CD4-positive, CD25-positive, alpha-beta regulatory T cell (primary cell): ENCODE results near the gene STOM. TPM values are rescaled to one million over a fixed set of nuclear protein-coding genes. Genes with fewer than 3 reads are reported as not detected.
A peak's percentile ranks its signal among the peaks of the same experiment; 100 is the strongest.
"Not testable (repeated sequence)": the region's sequence is repeated elsewhere in the genome, so short reads cannot be mapped to it uniquely, and the experiment has no call there.

Experiments
- ATAC-seq, 2 donors: fragments of 150-1000 bp; cut with Tn5 transposase; one replicate each; pipeline ENCODE4 v1.10.0; 2021; ENCODE audit warnings: low read depth in 2 of 2, moderate number of reproducible peaks in 2 of 2, moderate library complexity in 1 of 2
- DNase-seq, 3 donors: peaks; one replicate each; pipeline versions ENCODE4 v3.0.0 to v3.0.0-alpha.2; 2012 to 2022; ENCODE audit warnings: mixed read lengths in 1 of 3
- H3K27ac ChIP-seq: one replicate; pipeline ENCODE4 v1.7.0; 2013; ENCODE audit warnings: mild to moderate bottlenecking, low read length; ENCODE audit not compliant: insufficient read depth, poor library complexity, severe bottlenecking
- H3K27me3 ChIP-seq: one replicate; pipeline ENCODE4 v1.7.0; 2013; ENCODE audit warnings: low read length; ENCODE audit not compliant: control insufficient read depth, insufficient read depth
- H3K36me3 ChIP-seq: one replicate; pipeline ENCODE4 v1.7.0; 2013; ENCODE audit warnings: mild to moderate bottlenecking, low read length, moderate library complexity; ENCODE audit not compliant: control insufficient read depth, insufficient read depth
- H3K4me1 ChIP-seq: 2 replicates; pipeline ENCODE4 v1.7.0; 2013; ENCODE audit warnings: mild to moderate bottlenecking, low read length; ENCODE audit not compliant: insufficient read depth, control insufficient read depth, poor library complexity, severe bottlenecking
- H3K4me3 ChIP-seq: one replicate; pipeline ENCODE4 v1.7.0; 2013; ENCODE audit warnings: low read depth, mild to moderate bottlenecking, low read length, moderate library complexity
- H3K9me3 ChIP-seq, 2 experiments: 1 replicate in 1 of 2; 2 replicates in 1 of 2; pipeline ENCODE4 v1.7.0; 2013; ENCODE audit warnings: low read length in 2 of 2, mild to moderate bottlenecking in 1 of 2, moderate library complexity in 1 of 2; ENCODE audit not compliant: control insufficient read depth in 2 of 2
- H3K27ac Mint-ChIP-seq, 3 donors: one replicate each; pipeline ENCODE4 v1.8.0; 2020 to 2022; ENCODE audit warnings: mild to moderate bottlenecking in 3 of 3, mixed read lengths in 3 of 3, moderate library complexity in 2 of 3
- H3K27me3 Mint-ChIP-seq: one replicate; pipeline ENCODE4 v1.8.0; 2022; ENCODE audit warnings: mild to moderate bottlenecking, mixed read lengths
- H3K36me3 Mint-ChIP-seq: one replicate; pipeline ENCODE4 v1.8.0; 2020; ENCODE audit warnings: mixed read lengths
- H3K4me1 Mint-ChIP-seq, 4 donors: one replicate each; pipeline ENCODE4 v1.8.0; 2020 to 2022; ENCODE audit warnings: mixed read lengths in 4 of 4, mild to moderate bottlenecking in 1 of 4
- H3K4me3 Mint-ChIP-seq, 4 donors: one replicate each; pipeline ENCODE4 v1.8.0; 2020 to 2022; ENCODE audit warnings: mild to moderate bottlenecking in 4 of 4, mixed read lengths in 4 of 4, moderate library complexity in 3 of 4
- H3K9me3 Mint-ChIP-seq, 7 donors: one replicate each; pipeline ENCODE4 v1.8.0; 2020 to 2022; ENCODE audit warnings: mixed read lengths in 7 of 7, mild to moderate bottlenecking in 3 of 7, moderate library complexity in 2 of 7
- polyA plus RNA-seq, 4 donors: library from polyadenylated mRNA; unstranded; fragments of 300-500 nt; fragmentation: Illumina TruSeq; gene quantifications; one replicate each; pipeline ENCODE4 v1.2.3, GENCODE V29; 2021
- total RNA-seq: library from RNA; stranded (reverse); gene quantifications from one replicate; pipeline ENCODE4 v1.2.3, GENCODE V29; 2022

Gene STOM
- total and polyA plus RNA-seq, 5 donors from 2014 or later = 22.3 to 29.9 (median 24.1) TPM

- not testable (repeated sequence) for H3K9me3 ChIP-seq, ATAC-seq, H3K36me3 ChIP-seq, DNase-seq, H3K4me3 Mint-ChIP-seq, H3K4me1 ChIP-seq, H3K27ac ChIP-seq, H3K9me3 Mint-ChIP-seq, H3K4me3 ChIP-seq, H3K27ac Mint-ChIP-seq, H3K36me3 Mint-ChIP-seq, H3K27me3 ChIP-seq, H3K4me1 Mint-ChIP-seq
- peaks cover 21% of the 10 kb centered on the region for H3K27me3 Mint-ChIP-seq
These were observed 27.2 kb upstream of the STOM start for GRCh38 chr9:121397277-121397676.

GRCh38 chr9:121395558-121395957, 25.5 kb upstream of the STOM start:
- H3K27ac ChIP-seq = no peak overlapping the region
- no peaks in the 10 kb centered on the region for H3K36me3 ChIP-seq
- peaks cover 0 to 8% (median 7%) of the 10 kb centered on the region in 4 donors for H3K4me1 Mint-ChIP-seq
- no peak overlapping the region for H3K4me3 ChIP-seq
- H3K27ac Mint-ChIP-seq = peak overlapping the region in 1 of 3 donors; percentile 1
- ATAC-seq = no peak
- H3K27me3 Mint-ChIP-seq = peaks cover 21% of the 10 kb centered on the region
- no peak overlapping the region for H3K4me3 Mint-ChIP-seq
- no peaks in the 10 kb centered on the region for H3K9me3 Mint-ChIP-seq
- DNase-seq = no peak
- H3K4me1 ChIP-seq = no peaks in the 10 kb centered on the region
- H3K9me3 ChIP-seq = no peaks in the 10 kb centered on the region
- H3K27me3 ChIP-seq = no peaks in the 10 kb centered on the region
- H3K36me3 Mint-ChIP-seq = no peaks in the 10 kb centered on the region

GRCh38 chr9:121394292-121394691, 24.2 kb upstream of the STOM start:
- Histone ChIP-seq H3K4me3 (no peak overlapping the region), H3K9me3 (no peaks in the 10 kb centered on the region), H3K4me1 (no peaks in the 10 kb centered on the region), H3K27ac (no peak overlapping the region), H3K27me3 (no peaks in the 10 kb centered on the region), H3K36me3 (no peaks in the 10 kb centered on the region)
- Mint-ChIP-seq H3K27ac (no peak overlapping the region), H3K27me3 (peaks cover 16% of the 10 kb centered on the region), H3K4me3 (no peak overlapping the region), H3K9me3 (no peaks in the 10 kb centered on the region), H3K36me3 (no peaks in the 10 kb centered on the region), H3K4me1 (peaks cover 0 to 8% (median 7%) of the 10 kb centered on the region in 4 donors)
- DNase-seq (peak in 1 of 3 donors; percentile 16), ATAC-seq (no peak)

GRCh38 chr9:121393318-121393717, 23.3 kb upstream of the STOM start:
- Mint-ChIP-seq H3K27me3 (peaks cover 16% of the 10 kb centered on the region), H3K4me3 (no peak overlapping the region), H3K36me3 (no peaks in the 10 kb centered on the region), H3K4me1 (peaks cover 0 to 8% (median 7%) of the 10 kb centered on the region in 4 donors), H3K9me3 (no peaks in the 10 kb centered on the region), H3K27ac (no peak overlapping the region)
- no peak overlapping the region for H3K27ac ChIP-seq
- no peak for ATAC-seq
- H3K36me3 ChIP-seq = no peaks in the 10 kb centered on the region
- H3K4me1 ChIP-seq = no peaks in the 10 kb centered on the region
- H3K27me3 ChIP-seq = no peaks in the 10 kb centered on the region
- DNase-seq = peak in 1 of 3 donors; percentile 38
- no peaks in the 10 kb centered on the region for H3K9me3 ChIP-seq
- H3K4me3 ChIP-seq = no peak overlapping the region

DNA sequence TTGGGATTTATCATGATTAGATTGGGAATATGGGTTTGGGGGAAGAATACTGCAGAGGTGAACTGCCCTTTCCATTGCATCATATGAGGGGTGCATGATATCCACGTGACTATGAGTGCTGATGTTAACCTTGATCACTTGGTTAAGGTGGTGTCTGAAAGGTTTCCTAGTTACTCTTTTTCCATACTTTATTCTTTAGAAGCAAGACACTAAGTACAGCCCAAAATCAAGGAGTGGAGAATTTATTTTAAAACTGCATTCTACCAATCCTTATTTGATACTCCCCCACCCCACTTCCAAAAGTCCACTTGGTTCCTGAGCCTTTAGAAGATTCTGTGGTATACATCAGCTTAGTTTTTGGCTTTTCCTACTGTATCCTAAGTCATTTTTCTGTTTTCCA, 20.3 kb upstream of the STOM start:
- no peak overlapping the region for H3K4me3 Mint-ChIP-seq
- H3K9me3 Mint-ChIP-seq = no peaks in the 10 kb centered on the region

DNA sequence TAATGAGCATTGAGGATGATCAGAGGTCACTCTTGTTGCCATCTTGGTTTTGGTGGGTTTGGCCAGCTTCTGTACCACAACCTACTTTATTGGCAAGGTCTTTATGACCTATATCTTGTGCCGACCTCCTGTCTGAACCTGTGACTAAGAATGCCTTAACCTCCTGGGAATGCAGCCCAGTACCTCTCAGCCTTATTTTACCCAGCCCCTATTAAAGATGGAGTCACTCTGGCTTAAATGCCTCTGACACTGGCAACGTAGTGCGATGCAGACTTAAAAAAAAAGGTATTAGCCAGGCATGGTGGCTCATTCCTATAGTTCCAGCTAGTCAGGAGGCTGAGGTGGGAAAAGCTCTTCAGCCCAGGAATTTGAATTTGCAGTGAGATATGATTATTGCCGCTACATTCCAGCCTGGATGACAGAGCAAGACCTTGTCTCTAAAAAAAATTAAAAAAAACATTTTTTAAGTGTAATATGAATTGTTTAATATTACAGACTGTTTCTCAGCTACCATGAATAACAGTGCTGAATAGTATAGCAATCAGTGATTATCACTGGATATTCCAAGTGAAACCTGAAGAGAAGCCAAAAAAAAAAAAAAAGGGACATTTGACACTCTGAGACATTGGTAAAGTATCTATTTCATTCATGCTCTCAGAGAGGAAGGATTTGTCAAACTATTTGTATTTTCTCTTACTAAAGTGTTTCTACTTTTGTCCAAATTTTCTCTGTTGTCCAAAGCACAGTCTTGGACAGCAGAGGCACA, 18.3 kb upstream of the STOM start:
- H3K27ac ChIP-seq = no peak overlapping the region
- Mint-ChIP-seq H3K27ac (no peak overlapping the region), H3K4me1 (peaks cover 0 to 5% (median 4%) of the 10 kb centered on the region in 4 donors)

More for the DNA sequence above, 20.3 kb upstream of the STOM start:
- Mint-ChIP-seq H3K27ac (no peak overlapping the region), H3K27me3 (peaks cover 16% of the 10 kb centered on the region), H3K4me1 (peaks cover 0 to 8% (median 7%) of the 10 kb centered on the region in 4 donors), H3K36me3 (no peaks in the 10 kb centered on the region)
- no peak for ATAC-seq
- H3K36me3 ChIP-seq = no peaks in the 10 kb centered on the region
- no peak overlapping the region for H3K27ac ChIP-seq
- no peak for DNase-seq
- no peak overlapping the region for H3K4me3 ChIP-seq
- no peaks in the 10 kb centered on the region for H3K9me3 ChIP-seq
- peaks cover 2% of the 10 kb centered on the region for H3K27me3 ChIP-seq
- no peaks in the 10 kb centered on the region for H3K4me1 ChIP-seq

DNA sequence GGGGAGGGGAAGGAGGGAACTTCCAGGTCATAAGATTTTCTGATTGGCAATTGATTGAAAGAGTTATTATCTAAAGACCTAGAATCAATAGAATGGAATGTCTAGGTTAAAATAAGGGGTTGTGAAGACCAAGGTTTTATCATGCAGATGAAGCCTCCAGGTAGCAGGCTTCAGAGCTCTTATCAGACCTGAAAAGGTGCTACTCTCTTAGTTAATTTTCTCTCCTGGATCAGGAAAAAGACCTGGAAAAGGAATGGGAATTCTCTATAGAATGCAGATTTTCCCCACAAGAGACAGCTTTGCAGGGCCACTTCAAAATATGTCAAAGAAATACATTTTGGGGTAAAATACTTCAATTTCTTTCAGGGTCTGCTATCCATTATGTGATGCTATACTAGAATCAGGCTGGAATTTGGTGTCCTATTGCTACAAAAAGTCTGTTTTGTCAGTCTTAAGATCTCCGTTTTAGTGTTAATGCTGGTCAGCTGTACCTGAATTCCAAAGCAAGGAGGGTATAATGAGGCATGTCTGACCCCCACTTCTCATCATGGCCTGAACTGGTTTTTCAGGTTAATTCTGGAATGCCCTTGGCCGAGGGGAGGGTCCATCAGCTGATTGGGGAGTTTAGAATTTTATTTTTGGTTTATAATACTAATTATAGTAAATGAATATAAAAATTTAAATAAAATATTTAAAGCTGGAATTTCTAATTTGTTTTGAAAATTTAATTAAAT, 16.6 kb upstream of the STOM start:
- Histone ChIP-seq H3K27ac (no peak overlapping the region), H3K4me1 (no peaks in the 10 kb centered on the region), H3K9me3 (no peaks in the 10 kb centered on the region), H3K27me3 (peaks cover 2% of the 10 kb centered on the region), H3K4me3 (no peak overlapping the region), H3K36me3 (no peaks in the 10 kb centered on the region)
- ATAC-seq (no peak), DNase-seq (no peak)
- H3K36me3 Mint-ChIP-seq = no peaks in the 10 kb centered on the region
- H3K27me3 Mint-ChIP-seq = peaks cover 4% of the 10 kb centered on the region
- H3K4me3 Mint-ChIP-seq = no peak overlapping the region
- H3K4me1 Mint-ChIP-seq = no peaks in the 10 kb centered on the region
- no peak overlapping the region for H3K27ac Mint-ChIP-seq
- no peaks in the 10 kb centered on the region for H3K9me3 Mint-ChIP-seq

More for the DNA sequence above, 18.3 kb upstream of the STOM start:
- H3K4me1 ChIP-seq = no peaks in the 10 kb centered on the region
- H3K4me3 ChIP-seq = no peak overlapping the region
- Mint-ChIP-seq H3K27me3 (peaks cover 19% of the 10 kb centered on the region), H3K36me3 (no peaks in the 10 kb centered on the region), H3K9me3 (no peaks in the 10 kb centered on the region), H3K4me3 (no peak overlapping the region)
- no peaks in the 10 kb centered on the region for H3K36me3 ChIP-seq
- H3K27me3 ChIP-seq = peaks cover 2% of the 10 kb centered on the region
- ATAC-seq = no peak
- H3K9me3 ChIP-seq = no peaks in the 10 kb centered on the region
- DNase-seq = no peak
